ENCODE measurements around the gene HNRNPM.
"Not testable (repeated sequence)": the region's sequence is repeated elsewhere in the genome, so short reads cannot be mapped to it uniquely, and the experiment has no call there.

The HNRNPM gene, protein sequence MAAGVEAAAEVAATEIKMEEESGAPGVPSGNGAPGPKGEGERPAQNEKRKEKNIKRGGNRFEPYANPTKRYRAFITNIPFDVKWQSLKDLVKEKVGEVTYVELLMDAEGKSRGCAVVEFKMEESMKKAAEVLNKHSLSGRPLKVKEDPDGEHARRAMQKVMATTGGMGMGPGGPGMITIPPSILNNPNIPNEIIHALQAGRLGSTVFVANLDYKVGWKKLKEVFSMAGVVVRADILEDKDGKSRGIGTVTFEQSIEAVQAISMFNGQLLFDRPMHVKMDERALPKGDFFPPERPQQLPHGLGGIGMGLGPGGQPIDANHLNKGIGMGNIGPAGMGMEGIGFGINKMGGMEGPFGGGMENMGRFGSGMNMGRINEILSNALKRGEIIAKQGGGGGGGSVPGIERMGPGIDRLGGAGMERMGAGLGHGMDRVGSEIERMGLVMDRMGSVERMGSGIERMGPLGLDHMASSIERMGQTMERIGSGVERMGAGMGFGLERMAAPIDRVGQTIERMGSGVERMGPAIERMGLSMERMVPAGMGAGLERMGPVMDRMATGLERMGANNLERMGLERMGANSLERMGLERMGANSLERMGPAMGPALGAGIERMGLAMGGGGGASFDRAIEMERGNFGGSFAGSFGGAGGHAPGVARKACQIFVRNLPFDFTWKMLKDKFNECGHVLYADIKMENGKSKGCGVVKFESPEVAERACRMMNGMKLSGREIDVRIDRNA

GRCh38 chr19:8444677-8445487, at the start of gene HNRNPM:
Gene HNRNPM (plus strand): TSS chr19:8444975. CDS start chr19:8444999, 24 bp downstream.
- DNase-seq = peak; percentile 92

DNA sequence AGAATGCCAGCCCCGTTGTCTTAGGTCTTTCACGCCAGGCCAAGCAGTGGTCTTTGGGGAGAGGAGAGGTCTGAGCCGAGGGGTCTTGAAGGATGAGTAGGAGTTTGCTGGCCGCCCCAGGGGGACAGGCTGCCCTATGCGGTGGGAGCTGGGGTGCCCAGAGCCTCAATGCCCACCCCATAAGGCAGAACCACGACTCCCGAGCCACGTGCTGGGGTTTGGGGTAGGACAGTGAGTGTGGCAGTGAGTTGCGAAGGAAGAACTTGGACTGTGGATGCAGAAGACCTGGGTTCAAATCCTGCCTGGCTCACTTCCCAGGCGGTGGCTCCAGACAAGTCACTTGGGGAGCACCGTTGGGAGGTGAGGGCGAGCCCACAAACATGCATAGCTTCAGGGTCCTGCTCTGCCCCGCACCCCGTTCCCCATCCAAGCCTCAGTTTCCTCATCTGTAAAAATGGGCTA, 49.1 kb upstream of the HNRNPM start:
- DNase-seq = no peak

DNA sequence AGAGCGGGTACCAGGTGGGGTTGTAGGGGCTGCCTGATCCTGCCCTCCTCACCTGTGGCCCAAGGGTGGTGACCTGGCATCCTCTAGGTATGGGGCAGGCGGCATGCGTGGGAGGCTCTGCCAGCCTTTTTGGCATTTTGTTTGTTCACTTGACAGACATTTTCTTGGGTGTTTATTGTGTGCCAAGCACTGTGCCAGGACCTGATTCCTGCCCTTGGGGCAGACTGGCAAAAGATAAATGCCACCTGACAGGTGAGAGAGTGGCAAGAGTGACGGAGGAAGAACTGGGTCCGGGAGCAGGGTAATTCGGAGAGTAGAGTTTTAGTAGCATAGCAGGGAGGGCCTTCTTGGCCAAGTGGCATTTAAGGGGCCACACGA, 48.6 kb upstream of the HNRNPM start:
- no peak for DNase-seq

GRCh38 chr19:8396563-8397203, 48.1 kb upstream of the HNRNPM start:
- no peak for DNase-seq

GRCh38 chr19:8397271-8397670, 47.5 kb upstream of the HNRNPM start:
- DNase-seq = no peak

DNA sequence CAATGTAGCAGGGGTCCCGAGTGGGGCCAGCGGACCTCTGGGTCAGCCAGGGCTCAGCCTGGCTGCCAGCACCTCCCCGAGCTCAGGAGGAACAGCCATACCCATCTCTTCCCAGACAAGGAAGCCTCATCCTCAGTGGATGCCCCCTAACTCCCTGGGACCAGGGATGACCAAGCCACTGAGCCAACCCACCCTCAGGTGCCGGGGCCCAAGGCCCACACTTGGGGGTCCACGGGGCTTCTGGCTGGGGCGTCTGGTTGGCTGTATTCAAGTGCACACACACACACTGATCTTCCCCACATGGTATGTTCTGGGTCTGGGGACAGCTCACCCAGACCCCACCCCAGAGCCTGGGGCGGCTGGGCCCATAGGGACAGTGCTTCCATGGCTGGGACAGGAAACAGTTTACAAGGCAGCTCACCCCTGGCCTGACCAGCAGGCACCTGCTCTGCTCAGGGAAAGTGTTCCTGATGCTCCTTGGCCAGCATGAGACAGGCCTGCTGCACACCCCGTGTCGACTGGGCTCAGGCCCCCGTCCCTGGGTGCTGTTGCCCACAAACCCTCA, 46.9 kb upstream of the HNRNPM start:
- DNase-seq = no peak

DNA sequence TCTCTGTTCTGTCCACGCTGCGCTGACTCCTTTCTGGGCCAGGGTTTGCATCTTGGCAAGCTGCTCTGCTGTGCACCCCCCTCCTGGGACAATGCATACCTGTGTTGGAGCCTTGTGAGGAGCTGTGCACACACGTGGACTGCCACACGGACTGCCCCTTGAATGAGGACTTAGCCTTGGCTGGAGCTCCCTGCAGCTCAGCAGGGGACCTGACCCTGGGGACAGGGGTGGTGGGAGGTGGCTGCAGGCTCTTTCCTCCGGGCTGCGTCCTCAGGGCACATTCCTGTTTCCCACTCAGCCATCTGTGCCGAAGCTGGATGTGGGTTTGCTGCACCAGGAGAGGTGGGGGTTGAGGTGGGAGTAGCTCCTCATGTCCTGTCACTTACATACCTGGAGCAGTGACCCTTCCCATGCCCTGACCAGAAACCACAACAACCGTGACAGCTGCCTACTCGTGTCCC, 46.4 kb upstream of the HNRNPM start:
- DNase-seq = no peak

DNA sequence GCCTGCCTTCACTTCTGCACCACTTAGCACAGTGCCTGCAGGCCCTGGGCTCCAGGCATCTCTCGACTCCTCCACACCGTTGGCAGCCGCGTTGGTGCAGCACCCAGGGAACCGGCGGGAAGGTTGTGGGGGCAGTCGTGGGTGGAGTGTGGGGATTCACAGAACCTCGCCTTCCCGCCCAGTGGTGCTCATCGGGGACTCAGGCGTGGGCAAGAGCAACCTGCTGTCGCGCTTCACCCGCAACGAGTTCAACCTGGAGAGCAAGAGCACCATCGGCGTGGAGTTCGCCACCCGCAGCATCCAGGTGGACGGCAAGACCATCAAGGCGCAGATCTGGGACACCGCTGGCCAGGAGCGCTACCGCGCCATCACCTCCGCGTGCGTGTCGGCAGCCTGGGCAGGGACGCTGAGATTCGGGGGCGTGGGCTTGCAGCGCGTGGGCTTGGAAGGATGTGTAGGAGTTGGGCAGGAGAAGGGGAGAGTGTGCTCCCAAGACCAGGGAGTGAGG, 45.0 kb upstream of the HNRNPM start:
- DNase-seq = no peak

DNA sequence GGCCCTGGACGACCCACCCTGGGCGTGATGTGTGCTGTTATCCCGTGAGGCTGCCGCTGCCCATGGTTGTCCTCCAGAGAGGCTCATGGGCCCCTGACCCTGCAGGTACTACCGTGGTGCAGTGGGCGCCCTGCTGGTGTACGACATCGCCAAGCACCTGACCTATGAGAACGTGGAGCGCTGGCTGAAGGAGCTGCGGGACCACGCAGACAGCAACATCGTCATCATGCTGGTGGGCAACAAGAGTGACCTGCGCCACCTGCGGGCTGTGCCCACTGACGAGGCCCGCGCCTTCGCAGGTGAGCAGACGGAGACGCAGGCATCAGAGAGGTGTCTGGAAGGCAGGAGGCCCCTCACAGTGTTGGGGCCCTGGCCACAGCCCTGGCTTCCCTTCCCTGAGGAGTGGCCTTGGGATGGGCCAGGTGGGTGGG, 42.8 kb upstream of the HNRNPM start:
- no peak for DNase-seq

GRCh38 chr19:8403098-8403819, 41.5 kb upstream of the HNRNPM start:
- DNase-seq = no peak

DNA sequence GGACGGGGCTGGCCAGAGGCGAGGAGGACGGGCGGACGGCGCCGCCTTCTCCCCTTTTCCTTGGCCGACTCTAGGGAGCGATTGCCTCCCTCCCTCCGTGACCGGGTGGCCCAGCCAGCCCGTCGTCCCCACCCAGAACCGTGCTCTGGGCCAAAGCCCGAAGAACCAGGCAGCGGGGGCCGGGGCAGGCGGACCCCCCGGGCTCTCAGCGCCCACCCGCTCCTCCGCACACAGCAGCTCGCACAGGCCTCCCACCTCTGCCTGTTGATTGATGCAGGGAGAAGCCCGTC, 41.0 kb upstream of the HNRNPM start:
- DNase-seq = no peak

GRCh38 chr19:8404391-8405151, 40.2 kb upstream of the HNRNPM start:
- no peak for DNase-seq

- not testable (repeated sequence) for DNase-seq
Observed at GRCh38 chr19:8410718-8411117, 34.1 kb upstream of the HNRNPM start.

- DNase-seq = peak; percentile 89
Observed at GRCh38 chr19:8412783-8413628, 31.8 kb upstream of the HNRNPM start, which contains the start of gene MARCHF2. Gene MARCHF2 (plus strand): TSS chr19:8413305. CDS start chr19:8421841, 8,536 bp downstream.

GRCh38 chr19:8413629-8413995, 31.2 kb upstream of the HNRNPM start:
- no peak for DNase-seq

DNA sequence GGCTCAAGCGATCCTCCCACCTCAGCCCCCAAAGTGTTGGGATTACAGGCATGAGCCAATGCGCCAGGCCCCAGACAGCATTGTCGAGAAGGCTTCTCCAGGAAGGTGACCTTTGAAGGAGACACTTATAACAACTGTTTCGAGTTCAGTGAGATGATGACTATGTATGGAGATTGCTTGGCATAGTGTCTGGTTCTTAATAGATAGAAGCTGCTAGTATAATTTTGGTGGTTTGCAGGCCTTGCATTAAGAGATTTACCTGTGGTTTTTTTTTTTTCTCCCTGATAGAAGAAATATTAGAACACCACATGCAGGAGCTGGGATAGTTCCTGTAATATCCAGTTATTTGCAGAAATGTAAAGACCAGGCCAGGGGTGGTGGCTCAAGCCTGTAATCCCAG, 28.0 kb upstream of the HNRNPM start:
- DNase-seq = no peak

DNA sequence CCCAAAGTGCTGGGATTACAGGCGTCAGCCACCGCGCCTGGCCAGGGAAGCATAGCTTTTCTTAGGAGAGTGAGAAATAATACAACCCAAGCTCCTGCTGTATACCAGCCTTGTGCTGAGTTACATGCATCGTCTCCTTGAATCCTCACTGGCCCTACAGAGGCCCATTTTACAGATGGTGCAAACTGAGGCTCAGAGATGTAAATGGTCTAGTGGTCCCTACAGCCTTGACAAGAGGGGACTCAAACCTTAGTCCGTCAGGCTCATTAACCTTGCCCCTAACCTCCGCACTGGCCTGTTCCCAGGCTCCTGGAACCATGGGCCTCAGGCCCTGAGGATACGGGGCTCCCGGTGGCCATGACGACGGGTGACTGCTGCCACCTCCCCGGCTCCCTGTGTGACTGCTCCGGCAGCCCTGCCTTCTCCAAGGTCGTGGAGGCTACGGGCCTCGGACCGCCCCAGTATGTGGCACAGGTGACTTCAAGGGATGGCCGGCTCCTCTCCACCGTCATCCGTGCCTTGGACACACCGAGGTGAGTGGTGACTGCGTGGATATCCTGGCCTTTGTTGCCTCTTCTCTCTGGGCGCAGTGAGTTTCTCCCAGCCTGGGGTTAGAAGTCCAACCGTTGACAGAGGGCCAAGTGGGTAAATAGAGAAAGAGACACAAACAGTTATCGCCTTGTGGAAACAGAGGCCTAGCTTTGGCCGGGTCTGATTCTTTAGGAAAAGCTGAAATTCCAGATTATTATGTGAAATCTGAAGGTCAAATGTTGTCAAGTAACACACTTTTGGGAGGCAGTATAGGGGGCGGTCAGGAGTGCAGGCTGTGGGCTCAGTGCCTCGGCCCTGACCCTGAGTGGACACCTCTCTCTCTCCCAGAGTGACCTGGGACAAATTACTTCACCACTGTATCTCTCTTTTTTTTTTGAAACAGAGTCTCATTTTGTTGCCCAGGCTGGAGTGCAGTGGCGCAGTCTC, 23.0 kb upstream of the HNRNPM start:
- no peak for DNase-seq

- no peak for DNase-seq
Observed at GRCh38 chr19:8423817-8424223, 21.0 kb upstream of the HNRNPM start.

- DNase-seq = not testable (repeated sequence)
Observed at GRCh38 chr19:8425331-8425730, 19.4 kb upstream of the HNRNPM start.
